Measurements from ENCODE around the gene BNC1.

The BNC1 gene

GRCh38 chr15:83310521-83311456 lies 26.3 kb upstream of the BNC1 start:
- H3K4me3 ChIP-seq (ENCODE audit: control insufficient read depth, low read depth, low read length) = no peak overlapping the region
- DNase-seq (ENCODE audit: low read depth) = no peak
- no peak for TF ChIP-seq CTCF (conservative IDR thresholded peaks at IDR 0.05; ENCODE audit: control insufficient read depth, insufficient read depth, low read depth, low read length)

GRCh38 chr15:83308671-83309070 lies 24.2 kb upstream of the BNC1 start:
- no peak overlapping the region for H3K4me3 ChIP-seq (ENCODE audit: control insufficient read depth, low read depth, low read length)
- DNase-seq (ENCODE audit: low read depth) = no peak
- no peak for TF ChIP-seq CTCF (conservative IDR thresholded peaks at IDR 0.05; ENCODE audit: control insufficient read depth, insufficient read depth, low read depth, low read length)

GRCh38 chr15:83306561-83306960 lies 22.1 kb upstream of the BNC1 start:
- no peak overlapping the region for H3K4me3 ChIP-seq (ENCODE audit: control insufficient read depth, low read depth, low read length)
- TF ChIP-seq CTCF (conservative IDR thresholded peaks at IDR 0.05; ENCODE audit: control insufficient read depth, insufficient read depth, low read depth, low read length) = no peak
- no peak for DNase-seq (ENCODE audit: low read depth)

- no peak for DNase-seq (ENCODE audit: low read depth)
- TF ChIP-seq CTCF (conservative IDR thresholded peaks at IDR 0.05; ENCODE audit: control insufficient read depth, insufficient read depth, low read depth, low read length) = no peak
- no peak overlapping the region for H3K4me3 ChIP-seq (ENCODE audit: control insufficient read depth, low read depth, low read length)
These were observed 21.3 kb upstream of the BNC1 start for GRCh38 chr15:83305704-83306291.

GRCh38 chr15:83304861-83305703 lies 20.6 kb upstream of the BNC1 start:
- DNase-seq (ENCODE audit: low read depth) = no peak
- TF ChIP-seq CTCF (conservative IDR thresholded peaks at IDR 0.05; ENCODE audit: control insufficient read depth, insufficient read depth, low read depth, low read length) = no peak
- no peak overlapping the region for H3K4me3 ChIP-seq (ENCODE audit: control insufficient read depth, low read depth, low read length)

- TF ChIP-seq CTCF (conservative IDR thresholded peaks at IDR 0.05; ENCODE audit: control insufficient read depth, insufficient read depth, low read depth, low read length) = no peak
- no peak for DNase-seq (ENCODE audit: low read depth)
- H3K4me3 ChIP-seq (ENCODE audit: control insufficient read depth, low read depth, low read length) = no peak overlapping the region
These were observed 19.1 kb upstream of the BNC1 start for GRCh38 chr15:83303535-83303934.

Measured in fibroblast of mammary gland (primary cell).